ENCODE data around the gene C4A.
"Not testable (repeated sequence)": the region's sequence is repeated elsewhere in the genome, so short reads cannot be mapped to it uniquely, and the experiment has no call there.

Gene C4A

GRCh38 chr6:31981744-31982143 lies at the start of gene C4A:
TSS of gene C4A (plus strand) at chr6:31982057. CDS start at chr6:31982108, 51 bp downstream.
- not testable (repeated sequence) for DNase-seq

GRCh38 chr6:31932137-31932536 lies 49.7 kb upstream of the C4A start:
- DNase-seq = not testable (repeated sequence)

- DNase-seq = no peak
These were observed 48.3 kb upstream of the C4A start for GRCh38 chr6:31933537-31933936.

GRCh38 chr6:31935021-31935420 lies 46.8 kb upstream of the C4A start:
- no peak for DNase-seq

- no peak for DNase-seq
These were observed 46.0 kb upstream of the C4A start for GRCh38 chr6:31935823-31936222.

GRCh38 chr6:31940256-31940664 lies 41.6 kb upstream of the C4A start:
- DNase-seq = no peak

GRCh38 chr6:31943742-31944141 lies 38.1 kb upstream of the C4A start:
- no peak for DNase-seq

- no peak for DNase-seq
These were observed 36.7 kb upstream of the C4A start for GRCh38 chr6:31945154-31945506.

GRCh38 chr6:31945507-31946369 lies 36.1 kb upstream of the C4A start, which contains the start of gene CFB:
TSS of gene CFB (plus strand) at chr6:31946095. CDS start at chr6:31946222, 127 bp downstream.
- peak; percentile 83 for DNase-seq

GRCh38 chr6:31946370-31946885 lies 35.4 kb upstream of the C4A start:
- DNase-seq = no peak

- DNase-seq = no peak
These were observed 34.7 kb upstream of the C4A start for GRCh38 chr6:31947070-31947675.

GRCh38 chr6:31947864-31948263 lies 34.0 kb upstream of the C4A start:
- DNase-seq = no peak

- DNase-seq = no peak
These were observed 33.6 kb upstream of the C4A start for GRCh38 chr6:31948306-31948705.

GRCh38 chr6:31948753-31949413 lies 33.0 kb upstream of the C4A start:
- DNase-seq = no peak

- no peak for DNase-seq
These were observed 31.8 kb upstream of the C4A start for GRCh38 chr6:31949926-31950548.

GRCh38 chr6:31952140-31952805 lies 29.6 kb upstream of the C4A start:
- peak; percentile 33 for DNase-seq

- no peak for DNase-seq
These were observed 29.0 kb upstream of the C4A start for GRCh38 chr6:31952890-31953289.

GRCh38 chr6:31954511-31954910 lies 27.3 kb upstream of the C4A start:
- DNase-seq = no peak

- no peak for DNase-seq
These were observed 25.1 kb upstream of the C4A start for GRCh38 chr6:31956796-31957195.

- no peak for DNase-seq
These were observed 23.5 kb upstream of the C4A start for GRCh38 chr6:31958412-31958740.

- DNase-seq = peak; percentile 95
These were observed 22.8 kb upstream of the C4A start, which contains the start of the genes NELFE and SKIC2 for GRCh38 chr6:31958741-31959739. TSS of gene NELFE (minus strand) at chr6:31958971. CDS start at chr6:31958446, 525 bp downstream. TSS of gene SKIC2 (plus strand) at chr6:31959175. CDS start at chr6:31959193, 18 bp downstream.

All from kidney glomerular epithelial cell (primary cell).